HG03039 (cell line): ENCODE data around the gene PTPN12.
A peak's percentile ranks its signal among the peaks of the same experiment; 100 is the strongest.
"Not testable (repeated sequence)": the region's sequence is repeated elsewhere in the genome, so short reads cannot be mapped to it uniquely, and the experiment has no call there.

Source experiments
- ATAC-seq: cut with Tn5 transposase; IDR thresholded peaks from one replicate; pipeline ENCODE4 v1.9.1; 2021; ENCODE audit warnings: mild to moderate bottlenecking, moderate library complexity; ENCODE audit not compliant: unreplicated experiment

Gene PTPN12

GRCh38 chr7:77537136-77537777, at the start of gene PTPN12:
TSS of gene PTPN12 (plus strand) at chr7:77537295. CDS start at chr7:77537547, 252 bp downstream.
- ATAC-seq = peak; percentile 41

- ATAC-seq = no peak
Observed at GRCh38 chr7:77488986-77489385, 48.1 kb upstream of the PTPN12 start.

- ATAC-seq = no peak
Observed at GRCh38 chr7:77497079-77497478, 40.0 kb upstream of the PTPN12 start.

- ATAC-seq = no peak
Observed at GRCh38 chr7:77498659-77499379, 38.3 kb upstream of the PTPN12 start.

GRCh38 chr7:77501192-77501515, 35.9 kb upstream of the PTPN12 start:
- ATAC-seq = no peak

- ATAC-seq = no peak
Observed at GRCh38 chr7:77504951-77505350, 32.1 kb upstream of the PTPN12 start.

GRCh38 chr7:77506899-77507298, 30.2 kb upstream of the PTPN12 start:
- ATAC-seq = no peak

- ATAC-seq = not testable (repeated sequence)
Observed at GRCh38 chr7:77513002-77513670, 24.0 kb upstream of the PTPN12 start.

GRCh38 chr7:77516085-77516484, 21.0 kb upstream of the PTPN12 start:
- ATAC-seq = no peak

- ATAC-seq = no peak
Observed at GRCh38 chr7:77520261-77520660, 16.8 kb upstream of the PTPN12 start.

- not testable (repeated sequence) for ATAC-seq
Observed at GRCh38 chr7:77521537-77521936, 15.6 kb upstream of the PTPN12 start.

GRCh38 chr7:77524731-77525130, 12.4 kb upstream of the PTPN12 start:
- ATAC-seq = no peak

- ATAC-seq = no peak
Observed at GRCh38 chr7:77525231-77525630, 11.9 kb upstream of the PTPN12 start.

GRCh38 chr7:77528368-77528767, 8.7 kb upstream of the PTPN12 start:
- ATAC-seq = no peak

GRCh38 chr7:77529279-77529678, 7.8 kb upstream of the PTPN12 start:
- ATAC-seq = no peak

- ATAC-seq = no peak
Observed at GRCh38 chr7:77531038-77531437, 6.1 kb upstream of the PTPN12 start.

- ATAC-seq = no peak
Observed at GRCh38 chr7:77532247-77532646, 4.8 kb upstream of the PTPN12 start.

GRCh38 chr7:77532732-77533131, 4.4 kb upstream of the PTPN12 start:
- not testable (repeated sequence) for ATAC-seq

GRCh38 chr7:77534046-77534445, 3.0 kb upstream of the PTPN12 start:
- ATAC-seq = not testable (repeated sequence)

- no peak for ATAC-seq
Observed at GRCh38 chr7:77536017-77536412, 1.1 kb upstream of the PTPN12 start.

- peak; percentile 91 for ATAC-seq
Observed at GRCh38 chr7:77536413-77537135, 521 bp upstream of the PTPN12 start.
